IMR-90 (cell line): ENCODE data around the gene C16orf90. TPM values are rescaled to one million over a fixed set of nuclear protein-coding genes. Genes with fewer than 3 reads are reported as not detected.

Source experiments
- ATAC-seq: fragments of 200-7000 bp; cut with Tn5 transposase; 2 replicates; pipeline ENCODE4 v1.9.1; 2020; ENCODE audit warnings: low read depth, mild to moderate bottlenecking, moderate library complexity
- BruUV-seq: library from RNA; stranded (reverse); fragments of 400-500 nt; replicated peaks from 2 replicates; lab custom pipeline; 2021; lab: Mats Ljungman, UMichigan
- CTCF ChIA-PET: fragments of 300-600 bp; formaldehyde crosslinking; extraction: SDS; loops from one replicate; lab custom pipeline; 2021; ENCODE audit warnings: antibody characterized with exemption; lab: Yijun Ruan, JAX
- POLR2A ChIA-PET: fragments of 300-600 bp; sonication (Branson Sonifier 250); formaldehyde crosslinking; loops from one replicate; lab custom pipeline; 2022; ENCODE audit warnings: antibody characterized with exemption; ENCODE audit not compliant: unreplicated experiment; lab: Charles Lee
- DNase-seq: peaks from one replicate; pipeline ENCODE4 v3.0.0; 2013
- H2AFZ ChIP-seq: replicated peaks from 2 replicates; pipeline ENCODE3; 2013; ENCODE audit warnings: low read length, mild to moderate bottlenecking; ENCODE audit not compliant: poor library complexity
- H2AK5ac ChIP-seq: 2 replicates; pipeline ENCODE4 v1.6.1; 2013; ENCODE audit warnings: low read depth, low read length, inconsistent platforms
- H2AK9ac ChIP-seq: replicated peaks from 2 replicates; pipeline ENCODE3; 2013; ENCODE audit warnings: mild to moderate bottlenecking, low read depth, low read length, moderate library complexity; ENCODE audit not compliant: poor library complexity
- H2BK120ac ChIP-seq: 2 replicates; pipeline ENCODE4 v1.6.1; 2013; ENCODE audit warnings: low read depth, low read length, inconsistent platforms
- H2BK15ac ChIP-seq: 3 replicates; pipeline ENCODE4 v1.6.1; 2013; ENCODE audit warnings: low read depth, low read length, inconsistent platforms
- H2BK20ac ChIP-seq: 2 replicates; pipeline ENCODE4 v1.6.1; 2013; ENCODE audit warnings: low read depth, mild to moderate bottlenecking, inconsistent platforms, low read length, moderate library complexity
- H2BK5ac ChIP-seq: 2 replicates; pipeline ENCODE4 v1.6.1; 2013; ENCODE audit warnings: mild to moderate bottlenecking, low read depth, low read length, inconsistent platforms; ENCODE audit not compliant: poor library complexity, severe bottlenecking
- H3K14ac ChIP-seq: replicated peaks from 2 replicates; pipeline ENCODE4 v1.6.1; 2013; ENCODE audit warnings: low read depth, low read length, inconsistent platforms
- H3K18ac ChIP-seq: 2 replicates; pipeline ENCODE4 v1.6.1; 2013; ENCODE audit warnings: low read depth, low read length, control low read depth
- H3K23ac ChIP-seq: 2 replicates; pipeline ENCODE4 v1.6.1; 2013; ENCODE audit warnings: low read depth, low read length, inconsistent platforms
- H3K27ac ChIP-seq: 2 replicates; pipeline ENCODE4 v1.5.1; 2013; ENCODE audit warnings: mild to moderate bottlenecking, control low read depth, low read length; ENCODE audit not compliant: insufficient read depth
- H3K27me3 ChIP-seq: 2 replicates; pipeline ENCODE4 v1.6.1; 2013; ENCODE audit warnings: low read length; ENCODE audit not compliant: control insufficient read depth, insufficient read depth
- H3K36me3 ChIP-seq: 2 replicates; pipeline ENCODE4 v1.6.1; 2013; ENCODE audit warnings: low read length, mixed read lengths; ENCODE audit not compliant: control insufficient read depth, insufficient read depth
- H3K4ac ChIP-seq: 2 replicates; pipeline ENCODE4 v1.6.1; 2013; ENCODE audit warnings: low read depth, low read length, inconsistent platforms
- H3K4me1 ChIP-seq: 2 replicates; pipeline ENCODE4 v1.6.1; 2013; ENCODE audit warnings: low read length, mixed read lengths; ENCODE audit not compliant: control insufficient read depth, insufficient read depth
- H3K4me2 ChIP-seq: 2 replicates; pipeline ENCODE4 v1.6.1; 2013; ENCODE audit warnings: low read depth, mild to moderate bottlenecking, control low read depth, low read length, moderate library complexity
- H3K4me3 ChIP-seq: 2 replicates; pipeline ENCODE4 v1.5.1; 2013; ENCODE audit warnings: low read depth, mild to moderate bottlenecking, control low read depth, low read length, moderate library complexity; ENCODE audit not compliant: insufficient read depth
- H3K56ac ChIP-seq: 2 replicates; pipeline ENCODE4 v1.6.1; 2013; ENCODE audit warnings: low read length, inconsistent platforms; ENCODE audit not compliant: insufficient read depth; ENCODE audit errors: extremely low read depth
- H3K79me1 ChIP-seq, 2 experiments: 2 replicates each; pipeline ENCODE4 v1.6.1; 2013; ENCODE audit warnings: low read length in 2 of 2, inconsistent platforms in 1 of 2, low read depth in 1 of 2
- H3K9ac ChIP-seq: 2 replicates; pipeline ENCODE4 v1.6.1; 2013; ENCODE audit warnings: low read depth, low read length, control low read depth
- H3K9me1 ChIP-seq: 2 replicates; pipeline ENCODE4 v1.6.1; 2013; ENCODE audit warnings: low read length, inconsistent platforms; ENCODE audit not compliant: insufficient read depth
- H3K9me3 ChIP-seq: 2 replicates; pipeline ENCODE4 v1.6.1; 2013; ENCODE audit warnings: low read length; ENCODE audit not compliant: control insufficient read depth, insufficient read depth
- H4K20me1 ChIP-seq: 2 replicates; pipeline ENCODE4 v1.6.1; 2013; ENCODE audit warnings: low read length, inconsistent platforms; ENCODE audit not compliant: insufficient read depth
- H4K5ac ChIP-seq: 2 replicates; pipeline ENCODE4 v1.6.1; 2013; ENCODE audit warnings: mild to moderate bottlenecking, low read depth, low read length, control low read depth
- H4K8ac ChIP-seq, 2 experiments: 2 replicates each; pipeline ENCODE4 v1.6.1; 2013; ENCODE audit warnings: low read depth in 2 of 2, low read length in 2 of 2, control low read depth in 1 of 2, inconsistent platforms in 1 of 2
- H4K91ac ChIP-seq: 2 replicates; pipeline ENCODE4 v1.6.1; 2013; ENCODE audit warnings: low read depth, low read length, inconsistent platforms; ENCODE audit not compliant: insufficient read depth
- BHLHE40 ChIP-seq: fragments of 150-350 bp; IDR thresholded peaks from 2 replicates; pipeline ENCODE4 v1.6.1; 2016; ENCODE audit warnings: mild to moderate bottlenecking, low read depth, low read length
- CEBPB ChIP-seq: IDR thresholded peaks from 2 replicates; pipeline ENCODE4 v1.6.1; 2012; ENCODE audit warnings: low read depth, low read length, improper control_type of control experiment
- MAFK ChIP-seq: IDR thresholded peaks from 2 replicates; pipeline ENCODE4 v1.6.1; 2012; ENCODE audit warnings: low read depth, low read length, improper control_type of control experiment
- MAZ ChIP-seq: IDR thresholded peaks from 2 replicates; pipeline ENCODE4 v1.6.1; 2012; ENCODE audit warnings: low read depth, mild to moderate bottlenecking, low read length, improper control_type of control experiment, moderate library complexity, borderline replicate concordance
- POLR2A ChIP-seq: IDR thresholded peaks from 2 replicates; pipeline ENCODE4 v1.6.1; 2012; ENCODE audit warnings: mild to moderate bottlenecking, low read depth, low read length
- RAD21 ChIP-seq: IDR thresholded peaks from 2 replicates; pipeline ENCODE4 v1.6.1; 2012; ENCODE audit warnings: low read length, improper control_type of control experiment
- RCOR1 ChIP-seq: IDR thresholded peaks from 2 replicates; pipeline ENCODE4 v1.6.1; 2012; ENCODE audit warnings: mild to moderate bottlenecking, low read length, improper control_type of control experiment; ENCODE audit not compliant: insufficient replicate concordance
- RFX5 ChIP-seq: IDR thresholded peaks from 2 replicates; pipeline ENCODE4 v1.8.0; 2012; ENCODE audit warnings: low read depth, mild to moderate bottlenecking, low read length, moderate library complexity
- dilution Hi-C: fragments of 300-500 bp; cut with HindIII; formaldehyde crosslinking; loops from one replicate; pipeline ENCODE4 v1.14.3; 2018; ENCODE audit warnings: low sequenced_read_pairs; ENCODE audit not compliant: unreplicated experiment
- in situ Hi-C: fragments of 300-500 bp; cut with MboI; formaldehyde crosslinking; loops from 3 replicates; pipeline ENCODE4 v1.14.3; 2019; ENCODE audit warnings: low sequenced_read_pairs, inconsistent platforms, mixed read lengths
- intact Hi-C: fragments of 100-400 bp; cut with micrococcal nuclease; formaldehyde crosslinking; loops from 2 replicates; pipeline ENCODE4 v1.10.0; 2022
- polyA plus RNA-seq, 3 experiments: library from polyadenylated mRNA; depleted of rRNA; stranded (reverse); fragments of >200 nt; gene quantifications; 2 replicates each; pipeline ENCODE4 v1.2.3, GENCODE V29; 2012; ENCODE audit warnings: low replicate concordance in 1 of 3
- total RNA-seq: library from RNA; depleted of rRNA; stranded (reverse); fragments of >200 nt; gene quantifications from 2 replicates; pipeline ENCODE4 v1.2.3, GENCODE V29; 2012
- TF ChIP-seq, protein P1 (sequence below): fragments of 150-350 bp; IDR thresholded peaks from 2 replicates; pipeline ENCODE4 v1.6.1; 2016; ENCODE audit warnings: low read depth, mild to moderate bottlenecking, low read length, moderate library complexity, borderline replicate concordance
- TF ChIP-seq, protein P2 (sequence below): fragments of 150-350 bp; IDR thresholded peaks from 2 replicates; pipeline ENCODE4 v1.6.1; 2017; ENCODE audit warnings: mild to moderate bottlenecking, antibody characterized with exemption, low read length, low read depth

Gene C16orf90
- total and polyA plus RNA-seq, 2 of the 4 experiments (the other 2 are of a cell fraction): not detected

DNA sequence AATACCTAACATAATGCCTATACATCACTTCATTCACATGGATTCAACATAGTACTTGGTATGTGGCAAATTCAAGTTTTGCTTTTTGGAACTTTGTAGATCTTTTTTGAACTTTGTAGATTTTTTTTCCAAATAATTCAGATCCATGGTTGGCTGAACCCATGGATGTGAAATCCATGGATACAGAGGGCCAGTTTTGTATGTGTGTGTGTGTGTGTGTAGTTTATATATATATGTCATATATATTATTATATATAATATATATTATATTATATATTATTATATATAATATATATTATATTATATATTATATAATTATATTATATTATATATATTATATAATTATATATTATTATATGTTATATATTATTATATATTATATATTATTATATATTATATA, 33.9 kb upstream of the C16orf90 start:
- Histone ChIP-seq H2BK5ac (no peak overlapping the region), H3K4me2 (no peak overlapping the region), H2AK9ac (no peak overlapping the region), H2AFZ (no peak overlapping the region), H4K91ac (no peak overlapping the region), H3K4me1 (no peaks in the 10 kb centered on the region), H3K36me3 (peaks cover 39% of the 10 kb centered on the region), H4K5ac (no peak overlapping the region), H3K27ac (no peak overlapping the region), H3K56ac (no peak overlapping the region), H2BK120ac (no peak overlapping the region), H2BK15ac (no peak overlapping the region), H2AK5ac (no peak overlapping the region), H3K4ac (no peak overlapping the region), H3K9ac (no peak overlapping the region), H3K14ac (no peak overlapping the region), H4K8ac (no peak overlapping the region), H3K79me1 (0 out of 4 replicates have a peak, but pooled peaks cover 0 to 3% of the 10 kb centered on the region in 2 experiments), H3K9me1 (0 out of 2 replicates have a peak, but pooled peaks cover 10% of the 10 kb centered on the region), H3K9me3 (no peaks in the 10 kb centered on the region), H3K27me3 (no peaks in the 10 kb centered on the region), H3K23ac (no peak overlapping the region), H2BK20ac (no peak overlapping the region), H3K18ac (no peak overlapping the region), H4K20me1 (no peaks in the 10 kb centered on the region), H3K4me3 (no peak overlapping the region)
- TF ChIP-seq, protein P1, sequence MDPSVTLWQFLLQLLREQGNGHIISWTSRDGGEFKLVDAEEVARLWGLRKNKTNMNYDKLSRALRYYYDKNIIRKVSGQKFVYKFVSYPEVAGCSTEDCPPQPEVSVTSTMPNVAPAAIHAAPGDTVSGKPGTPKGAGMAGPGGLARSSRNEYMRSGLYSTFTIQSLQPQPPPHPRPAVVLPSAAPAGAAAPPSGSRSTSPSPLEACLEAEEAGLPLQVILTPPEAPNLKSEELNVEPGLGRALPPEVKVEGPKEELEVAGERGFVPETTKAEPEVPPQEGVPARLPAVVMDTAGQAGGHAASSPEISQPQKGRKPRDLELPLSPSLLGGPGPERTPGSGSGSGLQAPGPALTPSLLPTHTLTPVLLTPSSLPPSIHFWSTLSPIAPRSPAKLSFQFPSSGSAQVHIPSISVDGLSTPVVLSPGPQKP: no peak
- no peak for TF ChIP-seq CEBPB
- no peak for TF ChIP-seq MAZ
- no peak for TF ChIP-seq RCOR1
- TF ChIP-seq MAFK: no peak
- TF ChIP-seq BHLHE40: no peak
- TF ChIP-seq, protein P2, sequence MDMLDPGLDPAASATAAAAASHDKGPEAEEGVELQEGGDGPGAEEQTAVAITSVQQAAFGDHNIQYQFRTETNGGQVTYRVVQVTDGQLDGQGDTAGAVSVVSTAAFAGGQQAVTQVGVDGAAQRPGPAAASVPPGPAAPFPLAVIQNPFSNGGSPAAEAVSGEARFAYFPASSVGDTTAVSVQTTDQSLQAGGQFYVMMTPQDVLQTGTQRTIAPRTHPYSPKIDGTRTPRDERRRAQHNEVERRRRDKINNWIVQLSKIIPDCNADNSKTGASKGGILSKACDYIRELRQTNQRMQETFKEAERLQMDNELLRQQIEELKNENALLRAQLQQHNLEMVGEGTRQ: no peak
- TF ChIP-seq POLR2A: no peak
- TF ChIP-seq RAD21: no peak
- TF ChIP-seq RFX5: no peak
- POLR2A ChIA-PET: no interaction called here
- DNase-seq: no peak
- no TSS peak for BruUV-seq
- intact Hi-C loops (loop anchor here (5.0 kb wide), 1 partner anchor 163 kb away; no protein-coding TSS in a partner anchor), in situ Hi-C loops (no loop called here), dilution Hi-C loops (no loop called here)
- ATAC-seq: no peak
- CTCF ChIA-PET: no interaction called here
